PC-9 (cell line): ENCODE data around the gene TDRD1. TPM values are rescaled to one million over a fixed set of nuclear protein-coding genes. Genes with fewer than 3 reads are reported as not detected.

Experiments used
- BruUV-seq: library from RNA; stranded (reverse); fragments of 400-500 nt; replicated peaks from 2 replicates; lab custom pipeline; 2021; lab: Mats Ljungman, UMichigan
- CTCF ChIA-PET: fragments of 300-600 bp; sonication (Branson Sonifier 250); formaldehyde crosslinking; loops from one replicate; lab custom pipeline; 2022; ENCODE audit warnings: antibody characterized with exemption; lab: Charles Lee
- POLR2A ChIA-PET: fragments of 300-600 bp; sonication (Branson Sonifier 250); formaldehyde crosslinking; loops from one replicate; lab custom pipeline; 2022; ENCODE audit warnings: antibody characterized with exemption; ENCODE audit not compliant: unreplicated experiment; lab: Charles Lee
- DNase-seq, 2 experiments: peaks; one replicate each; pipeline versions ENCODE4 v3.0.0 to v3.0.0-alpha.2; 2015 to 2022; ENCODE audit warnings: mixed read lengths in 1 of 2
- H2AFZ ChIP-seq: fragments of 200-600 bp; sonication (generic); 2 replicates; pipeline ENCODE4 v1.8.1; 2017; ENCODE audit warnings: antibody characterized with exemption
- H3F3A ChIP-seq: fragments of 200-600 bp; sonication (generic); 2 replicates; pipeline ENCODE4 v1.8.1; 2017; ENCODE audit warnings: antibody characterized with exemption, mild to moderate bottlenecking, low read depth; ENCODE audit not compliant: insufficient read depth
- H3K27ac ChIP-seq: fragments of 200-600 bp; sonication (generic); 2 replicates; pipeline ENCODE4 v1.6.1; 2016; ENCODE audit warnings: mixed run types
- H3K27me3 ChIP-seq: fragments of 200-600 bp; sonication (generic); 2 replicates; pipeline ENCODE4 v1.6.1; 2016; ENCODE audit warnings: low read depth, mixed run types; ENCODE audit not compliant: insufficient read depth
- H3K36me3 ChIP-seq: fragments of 200-600 bp; sonication (generic); 2 replicates; pipeline ENCODE4 v1.6.1; 2016; ENCODE audit warnings: low read depth, mixed run types
- H3K4me1 ChIP-seq: fragments of 200-600 bp; sonication (generic); replicated peaks from 2 replicates; pipeline ENCODE4 v1.6.1; 2016; ENCODE audit warnings: mixed run types; ENCODE audit not compliant: insufficient read depth
- H3K4me2 ChIP-seq: fragments of 200-600 bp; sonication (generic); 2 replicates; pipeline ENCODE4 v1.6.1; 2017; ENCODE audit warnings: mixed run types
- H3K4me3 ChIP-seq: fragments of 200-600 bp; sonication (generic); 2 replicates; pipeline ENCODE4 v1.6.1; 2016; ENCODE audit warnings: mixed run types
- H3K79me2 ChIP-seq: fragments of 200-600 bp; sonication (generic); 2 replicates; pipeline ENCODE4 v1.6.1; 2017; ENCODE audit warnings: low read depth, mixed run types
- H3K9me2 ChIP-seq: fragments of 200-600 bp; sonication (generic); 2 replicates; pipeline ENCODE4 v1.8.1; 2017; ENCODE audit warnings: mild to moderate bottlenecking; ENCODE audit not compliant: insufficient read depth
- H3K9me3 ChIP-seq: fragments of 200-600 bp; sonication (generic); 2 replicates; pipeline ENCODE4 v1.8.1; 2016; ENCODE audit warnings: low read depth; ENCODE audit not compliant: insufficient read depth
- H4K20me1 ChIP-seq: fragments of 200-600 bp; sonication (generic); 2 replicates; pipeline ENCODE4 v1.8.1; 2017; ENCODE audit not compliant: insufficient read depth
- CTCF ChIP-seq: fragments of 200-600 bp; sonication (generic); conservative IDR thresholded peaks from 2 replicates; pipeline ENCODE4 v1.6.1; 2017; ENCODE audit warnings: mixed run types, antibody characterized with exemption, mild to moderate bottlenecking, moderate library complexity
- EZH2 ChIP-seq: fragments of 200-600 bp; sonication (generic); IDR thresholded peaks from 2 replicates; pipeline ENCODE4 v1.8.0; 2017; ENCODE audit warnings: antibody characterized with exemption, low read depth
- intact Hi-C: fragments of 100-400 bp; cut with micrococcal nuclease; formaldehyde crosslinking; loops from one replicate; pipeline ENCODE4 v1.10.0; 2022; ENCODE audit not compliant: unreplicated experiment
- total RNA-seq: library from RNA; stranded (reverse); gene quantifications from 2 replicates; pipeline ENCODE4 v1.2.3, GENCODE V29; 2021

TDRD1 gene
- total RNA-seq, 1 experiment from 2014 or later, result not detected

GRCh38 chr10:114258274-114258840 is 79.2 kb downstream of the TDRD1 start:
- no peak for DNase-seq
- intact Hi-C loops, result no loop called here
- POLR2A ChIA-PET, result no interaction called here

GRCh38 chr10:114259824-114260223 is 80.7 kb downstream of the TDRD1 start:
- ChIA-PET CTCF (no interaction called here), POLR2A (no interaction called here)
- Histone ChIP-seq H3K79me2 (no peaks in the 10 kb centered on the region), H3K9me2 (no peaks in the 10 kb centered on the region), H4K20me1 (no peaks in the 10 kb centered on the region), H3K4me3 (no peak overlapping the region), H3K27ac (no peak overlapping the region), H3K27me3 (no peaks in the 10 kb centered on the region), H2AFZ (no peak overlapping the region), H3K36me3 (no peaks in the 10 kb centered on the region), H3K9me3 (no peaks in the 10 kb centered on the region), H3F3A (no peaks in the 10 kb centered on the region), H3K4me1 (no peaks in the 10 kb centered on the region), H3K4me2 (no peak overlapping the region)
- intact Hi-C loops, result no loop called here
- TF ChIP-seq EZH2 (no peak), CTCF (no peak)
- DNase-seq, result no peak
- BruUV-seq, result no TSS peak

More at GRCh38 chr10:114258274-114258840, 79.2 kb downstream of the TDRD1 start:
- Histone ChIP-seq H4K20me1 (no peaks in the 10 kb centered on the region), H3K9me2 (no peaks in the 10 kb centered on the region), H3K27me3 (no peaks in the 10 kb centered on the region), H3K27ac (no peak overlapping the region), H3K36me3 (no peaks in the 10 kb centered on the region), H3K4me2 (no peak overlapping the region), H3K4me1 (no peaks in the 10 kb centered on the region), H3K9me3 (no peaks in the 10 kb centered on the region), H2AFZ (no peak overlapping the region), H3F3A (no peaks in the 10 kb centered on the region), H3K4me3 (no peak overlapping the region), H3K79me2 (no peaks in the 10 kb centered on the region)
- CTCF ChIA-PET, result no interaction called here
- TF ChIP-seq EZH2 (no peak), CTCF (no peak)
- no TSS peak for BruUV-seq

GRCh38 chr10:114260366-114260765 is 81.2 kb downstream of the TDRD1 start:
- H4K20me1 ChIP-seq, result no peaks in the 10 kb centered on the region
- no peak overlapping the region for H2AFZ ChIP-seq
- no peak overlapping the region for H3K4me3 ChIP-seq
- H3K27ac ChIP-seq, result no peak overlapping the region
- ChIA-PET CTCF (no interaction called here), POLR2A (no interaction called here)
- H3K79me2 ChIP-seq, result no peaks in the 10 kb centered on the region
- TF ChIP-seq EZH2, result no peak
- TF ChIP-seq CTCF, result no peak
- H3K4me1 ChIP-seq, result no peaks in the 10 kb centered on the region
- H3K4me2 ChIP-seq, result no peak overlapping the region
- no peaks in the 10 kb centered on the region for H3K27me3 ChIP-seq
- no peaks in the 10 kb centered on the region for H3F3A ChIP-seq
- no peaks in the 10 kb centered on the region for H3K9me2 ChIP-seq
- intact Hi-C loops, result no loop called here
- H3K36me3 ChIP-seq, result no peaks in the 10 kb centered on the region
- no peaks in the 10 kb centered on the region for H3K9me3 ChIP-seq
- no peak for DNase-seq
- BruUV-seq, result no TSS peak
